HepG2 (cell line): ENCODE results near the gene RAB3D. TPM values are rescaled to one million over a fixed set of nuclear protein-coding genes. Genes with fewer than 3 reads are reported as not detected.
A peak's percentile ranks its signal among the peaks of the same experiment; 100 is the strongest.

Experiments used
- AHDC1 ChIP-seq: sonication (generic); formaldehyde crosslinking; IDR thresholded peaks from 2 replicates; pipeline ENCODE4 v1.5.1; 2020; ENCODE audit warnings: mild to moderate bottlenecking, missing genetic modification reagents, borderline replicate concordance
- ARNT2 ChIP-seq: sonication (generic); formaldehyde crosslinking; IDR thresholded peaks from 2 replicates; pipeline ENCODE4 v1.8.0; 2022; ENCODE audit warnings: mild to moderate bottlenecking, low read depth, missing genetic modification reagents, moderate library complexity
- ATAD3A ChIP-seq: sonication (generic); formaldehyde crosslinking; IDR thresholded peaks from 2 replicates; pipeline ENCODE4 v1.4.0; 2020; ENCODE audit warnings: missing genetic modification reagents
- CBX5 ChIP-seq: sonication (generic); formaldehyde crosslinking; IDR thresholded peaks from 2 replicates; pipeline ENCODE4 v1.4.0; 2020; ENCODE audit warnings: missing genetic modification reagents, borderline replicate concordance
- CCDC6 ChIP-seq: sonication (generic); formaldehyde crosslinking; IDR thresholded peaks from 2 replicates; pipeline ENCODE4 v1.8.1; 2022; ENCODE audit warnings: mild to moderate bottlenecking, missing genetic modification reagents, moderate library complexity
- ELK4 ChIP-seq: sonication (generic); formaldehyde crosslinking; IDR thresholded peaks from 2 replicates; pipeline ENCODE4 v1.9.0; 2021; ENCODE audit warnings: missing genetic modification reagents, borderline replicate concordance
- RNF219 ChIP-seq: sonication (generic); formaldehyde crosslinking; IDR thresholded peaks from 2 replicates; pipeline ENCODE4 v1.5.0; 2020; ENCODE audit warnings: mild to moderate bottlenecking, missing genetic modification reagents
- SAP130 ChIP-seq: IDR thresholded peaks from 2 replicates; pipeline ENCODE4 v1.6.1; 2016; ENCODE audit warnings: low read depth
- TCF12 ChIP-seq, 2 experiments: fragments of 450-650 bp in 1 of 2; sonication (generic) in 1 of 2; formaldehyde crosslinking in 1 of 2; IDR thresholded peaks; 2 replicates each; pipeline versions ENCODE4 v1.6.1 to v1.8.0; 2017 to 2022; ENCODE audit warnings: antibody characterized with exemption in 1 of 2, mild to moderate bottlenecking in 1 of 2, missing genetic modification reagents in 1 of 2, moderate library complexity in 1 of 2
- ZNF333 ChIP-seq: sonication (generic); formaldehyde crosslinking; IDR thresholded peaks from 2 replicates; pipeline ENCODE4 v1.4.0; 2020; ENCODE audit warnings: mild to moderate bottlenecking, missing genetic modification reagents, borderline replicate concordance
- ZNF687 ChIP-seq: sonication (generic); formaldehyde crosslinking; IDR thresholded peaks from 2 replicates; pipeline ENCODE4 v1.5.1; 2020; ENCODE audit warnings: mild to moderate bottlenecking, missing genetic modification reagents, moderate library complexity
- ZNF772 ChIP-seq: sonication (generic); formaldehyde crosslinking; IDR thresholded peaks from 2 replicates; pipeline ENCODE4 v1.5.0; 2020; ENCODE audit warnings: mild to moderate bottlenecking, missing genetic modification reagents
- ZNF879 ChIP-seq: sonication (generic); formaldehyde crosslinking; IDR thresholded peaks from 2 replicates; pipeline ENCODE4 v1.8.1; 2023; ENCODE audit warnings: missing genetic modification reagents
- polyA plus RNA-seq, 8 experiments: library from polyadenylated mRNA; depleted of rRNA in 3 of 8; stranded (reverse) in 7 of 8; unstranded in 1 of 8; fragments of >200 nt; fragmentation: Illumina TruSeq in 4 of 8; extraction: Trizol in 4 of 8; gene quantifications; 2 replicates each; pipeline versions ENCODE4 v1.2.1 to v1.2.3, GENCODE V29; 2011 to 2016; ENCODE audit warnings: low read depth in 4 of 8, missing spikeins in 1 of 8, mixed read lengths in 1 of 8; ENCODE audit not compliant: insufficient read depth in 1 of 8
- total RNA-seq, 5 experiments: library from RNA; depleted of rRNA; stranded (reverse); fragments of >200 nt; fragmentation: Illumina TruSeq; extraction: Trizol; gene quantifications; 2 replicates each; pipeline ENCODE4 v1.2.3, GENCODE V29; 2016; ENCODE audit warnings: low read depth in 1 of 5

The RAB3D gene
- total and polyA plus RNA-seq, 2 of the 13 experiments (the other 11 are each of a cell fraction or from before 2014, with no cell fraction given): 2.0 to 16.1 TPM

GRCh38 chr19:11374433-11375142 lies 35.1 kb upstream of the RAB3D start, which contains the start of gene SWSAP1 (continued):
- TF ChIP-seq AHDC1 (CRISPR knock-in tag): no peak
- TF ChIP-seq ZNF687: peak; percentile 87
- TF ChIP-seq RNF219: no peak
- 0 out of 2 replicates have a peak, but pooled peaks have one; percentile 29 for TF ChIP-seq ATAD3A
- no peak for TF ChIP-seq CCDC6 (CRISPR knock-in tag)
- peak; percentile 48; the same call in 1 of the 2 replicates for TF ChIP-seq ZNF333 (CRISPR knock-in tag)
- no peak for TF ChIP-seq ZNF772 (CRISPR knock-in tag)
- peak; percentile 84 for TF ChIP-seq SAP130
- no peak for TF ChIP-seq CBX5
- no peak for TF ChIP-seq ELK4 (CRISPR knock-in tag)
- peak; percentile 72; the same call in 1 of the 2 replicates for TF ChIP-seq ARNT2
- TF ChIP-seq TCF12 (IDR thresholded peaks at IDR 0.05): no peak
- no peak for TF ChIP-seq TCF12 (CRISPR knock-in tag; IDR thresholded peaks at IDR 0.05)
- peak; percentile 90; the same call in 1 of the 2 replicates for TF ChIP-seq ZNF879
